ENCODE results near the gene NECTIN1.

DNA sequence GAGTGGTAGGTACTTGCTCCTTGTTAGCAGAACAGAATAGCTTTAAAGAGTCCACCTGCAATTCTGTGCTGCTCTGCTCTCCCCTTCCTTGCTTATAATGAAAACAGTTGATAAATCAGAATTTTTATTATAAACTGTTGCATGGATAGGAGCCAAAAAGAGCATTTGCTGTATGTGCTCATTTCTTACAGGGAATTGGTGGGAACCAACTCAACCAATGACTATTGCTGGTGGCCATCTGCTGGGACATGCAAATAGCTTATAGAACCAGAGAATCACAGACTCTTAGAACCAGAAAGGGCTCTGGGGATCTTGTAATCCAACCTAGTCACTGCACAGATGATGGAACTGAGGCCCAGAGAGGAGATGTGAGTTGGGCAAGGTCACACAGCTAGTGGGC is 43.1 kb upstream of the NECTIN1 start:
- TF ChIP-seq, protein P1, sequence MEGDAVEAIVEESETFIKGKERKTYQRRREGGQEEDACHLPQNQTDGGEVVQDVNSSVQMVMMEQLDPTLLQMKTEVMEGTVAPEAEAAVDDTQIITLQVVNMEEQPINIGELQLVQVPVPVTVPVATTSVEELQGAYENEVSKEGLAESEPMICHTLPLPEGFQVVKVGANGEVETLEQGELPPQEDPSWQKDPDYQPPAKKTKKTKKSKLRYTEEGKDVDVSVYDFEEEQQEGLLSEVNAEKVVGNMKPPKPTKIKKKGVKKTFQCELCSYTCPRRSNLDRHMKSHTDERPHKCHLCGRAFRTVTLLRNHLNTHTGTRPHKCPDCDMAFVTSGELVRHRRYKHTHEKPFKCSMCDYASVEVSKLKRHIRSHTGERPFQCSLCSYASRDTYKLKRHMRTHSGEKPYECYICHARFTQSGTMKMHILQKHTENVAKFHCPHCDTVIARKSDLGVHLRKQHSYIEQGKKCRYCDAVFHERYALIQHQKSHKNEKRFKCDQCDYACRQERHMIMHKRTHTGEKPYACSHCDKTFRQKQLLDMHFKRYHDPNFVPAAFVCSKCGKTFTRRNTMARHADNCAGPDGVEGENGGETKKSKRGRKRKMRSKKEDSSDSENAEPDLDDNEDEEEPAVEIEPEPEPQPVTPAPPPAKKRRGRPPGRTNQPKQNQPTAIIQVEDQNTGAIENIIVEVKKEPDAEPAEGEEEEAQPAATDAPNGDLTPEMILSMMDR (IDR thresholded peaks at IDR 0.05), result no peak
- TF ChIP-seq POLR2A (IDR thresholded peaks at IDR 0.05), result no peak
- no peak for TF ChIP-seq POLR2AphosphoS5 (IDR thresholded peaks at IDR 0.05)
